NCI-H2107 treated with DMSO at 0.1 percent for 48 hours (cell line): ENCODE measurements around the gene PLEKHG3.

ENCODE experiments used
- DNase-seq: peaks from one replicate; lab custom pipeline; 2025; ENCODE audit not compliant: unreplicated experiment; lab: John Stamatoyannopoulos, UW

PLEKHG3 gene

GRCh38 chr14:64725261-64725815 is 21.1 kb downstream of the PLEKHG3 start:
- DNase-seq: peak; percentile 89

DNA sequence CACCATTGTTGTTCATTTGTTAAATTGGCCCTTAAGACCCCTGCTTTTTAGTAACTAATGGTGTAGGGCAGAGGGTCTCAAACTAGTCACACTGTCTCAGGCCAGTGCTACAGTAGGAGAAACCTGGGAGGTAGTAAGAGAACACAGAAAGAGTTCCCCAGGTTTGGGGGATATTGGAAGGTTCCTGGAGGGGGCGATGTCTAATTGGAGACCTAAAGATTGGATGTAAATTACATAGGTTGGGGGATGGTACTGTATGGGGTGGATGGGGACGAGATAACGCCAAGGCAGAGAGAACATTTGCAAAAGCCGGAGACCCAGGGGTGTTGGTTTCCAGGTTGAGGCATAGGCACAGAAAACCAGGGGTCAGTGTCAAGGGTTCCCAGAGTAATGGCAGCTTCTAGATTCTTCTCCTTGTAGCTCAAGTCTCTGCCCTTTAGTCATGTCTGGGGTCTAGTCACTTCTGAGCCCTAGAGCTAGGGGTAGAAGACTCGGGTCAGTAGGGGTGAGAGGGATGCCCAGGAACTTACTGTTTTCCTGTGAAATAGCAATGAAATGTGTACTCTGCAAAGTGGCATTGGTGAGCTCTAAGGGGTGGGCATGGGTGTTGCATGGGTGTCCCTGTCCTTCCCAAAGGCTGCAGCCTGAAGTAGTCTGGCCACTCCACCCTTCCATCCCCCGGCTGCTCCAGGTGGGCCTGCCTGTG is 21.8 kb downstream of the PLEKHG3 start:
- DNase-seq: no peak

DNA sequence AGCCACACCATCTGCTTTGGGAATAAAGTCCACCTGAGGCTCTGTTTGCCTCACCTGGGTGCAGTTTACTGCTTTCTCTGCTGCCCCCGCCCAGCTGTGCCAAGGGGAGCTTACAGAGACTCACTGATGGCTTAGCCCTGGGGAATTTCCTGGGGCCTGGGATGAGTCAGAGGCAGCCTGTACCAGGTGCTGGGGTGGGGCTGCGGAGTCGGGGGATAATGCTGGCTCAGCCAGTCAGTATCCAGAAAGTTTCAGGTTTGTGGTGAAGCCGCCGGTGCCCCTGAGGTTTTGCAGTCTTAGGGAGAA is 22.3 kb downstream of the PLEKHG3 start:
- peak; percentile 91 for DNase-seq

- DNase-seq: no peak
These were observed 23.4 kb downstream of the PLEKHG3 start for GRCh38 chr14:64727551-64728071.

DNA sequence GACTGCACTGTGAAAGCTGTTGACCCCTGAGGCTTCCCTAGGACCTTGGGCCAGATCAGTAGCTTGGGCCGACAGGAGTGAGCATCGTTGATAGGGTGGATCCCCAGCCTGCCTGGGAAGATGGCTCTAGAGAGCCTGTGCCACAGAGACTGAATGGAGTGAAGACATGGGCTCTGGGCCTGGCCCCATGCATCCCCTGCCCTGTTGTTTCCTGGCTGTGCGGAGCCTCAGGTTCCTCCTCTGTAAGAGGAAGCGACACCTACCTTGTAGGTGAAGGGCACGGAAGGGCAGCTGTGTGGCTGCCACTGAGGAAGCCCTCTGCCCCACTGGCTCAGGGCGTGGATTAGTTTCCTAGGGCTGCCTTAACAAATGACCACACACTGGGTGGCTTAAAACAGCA is 23.9 kb downstream of the PLEKHG3 start:
- DNase-seq: no peak

GRCh38 chr14:64728856-64729255 is 24.6 kb downstream of the PLEKHG3 start:
- no peak for DNase-seq

GRCh38 chr14:64729386-64730060 is 25.3 kb downstream of the PLEKHG3 start:
- DNase-seq: no peak

GRCh38 chr14:64730061-64730440 is 25.8 kb downstream of the PLEKHG3 start:
- no peak for DNase-seq

GRCh38 chr14:64730681-64731080 is 26.5 kb downstream of the PLEKHG3 start:
- DNase-seq: no peak

DNA sequence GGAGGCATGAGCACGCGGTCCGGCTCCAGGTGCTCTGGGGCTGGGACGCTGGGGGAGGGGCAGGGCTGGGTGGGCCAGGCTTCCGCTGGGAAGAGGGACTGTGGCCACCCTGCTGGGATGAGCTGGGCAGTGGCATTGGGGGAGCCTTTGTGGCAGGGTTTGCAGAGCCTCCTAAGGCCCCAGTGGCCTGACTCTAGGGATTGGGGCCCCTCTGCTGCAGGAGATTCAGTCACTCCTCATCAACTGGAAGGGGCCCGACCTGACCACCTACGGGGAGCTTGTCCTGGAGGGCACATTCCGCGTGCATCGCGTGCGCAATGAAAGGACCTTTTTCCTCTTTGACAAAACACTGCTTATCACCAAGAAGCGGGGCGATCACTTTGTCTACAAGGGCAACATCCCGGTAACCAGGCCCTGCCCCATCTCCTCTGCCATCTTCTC is 26.9 kb downstream of the PLEKHG3 start:
- DNase-seq: no peak

- DNase-seq: no peak
These were observed 27.8 kb downstream of the PLEKHG3 start for GRCh38 chr14:64732066-64732465.

DNA sequence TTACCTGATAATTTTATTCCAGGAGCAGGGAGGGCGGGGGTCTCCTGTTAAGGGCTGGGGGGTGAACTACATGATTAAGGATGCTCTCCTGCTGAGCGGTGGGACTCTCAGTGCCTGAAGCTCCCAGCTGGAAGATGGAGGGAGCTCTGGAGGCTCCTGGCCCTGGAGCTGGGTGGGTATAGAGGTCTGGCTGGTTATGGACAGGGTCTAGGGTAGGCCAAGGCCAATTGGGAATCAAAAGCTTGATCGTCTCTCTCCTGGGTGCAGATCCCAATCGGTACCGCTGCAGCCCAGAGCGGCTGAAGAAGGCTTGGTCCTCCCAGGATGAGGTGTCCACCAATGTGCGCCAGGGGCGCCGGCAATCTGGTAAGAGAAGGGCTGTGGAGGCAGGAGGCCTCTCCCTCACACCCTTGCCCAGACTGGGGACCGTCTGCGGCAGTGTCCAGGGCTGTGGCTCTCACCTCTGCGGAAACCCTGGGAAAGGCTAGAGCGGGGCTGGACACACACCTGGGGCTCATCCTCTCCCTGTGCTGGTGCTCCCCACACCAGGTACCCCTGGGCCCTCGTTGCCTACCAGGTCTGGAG is 28.4 kb downstream of the PLEKHG3 start:
- no peak for DNase-seq

DNA sequence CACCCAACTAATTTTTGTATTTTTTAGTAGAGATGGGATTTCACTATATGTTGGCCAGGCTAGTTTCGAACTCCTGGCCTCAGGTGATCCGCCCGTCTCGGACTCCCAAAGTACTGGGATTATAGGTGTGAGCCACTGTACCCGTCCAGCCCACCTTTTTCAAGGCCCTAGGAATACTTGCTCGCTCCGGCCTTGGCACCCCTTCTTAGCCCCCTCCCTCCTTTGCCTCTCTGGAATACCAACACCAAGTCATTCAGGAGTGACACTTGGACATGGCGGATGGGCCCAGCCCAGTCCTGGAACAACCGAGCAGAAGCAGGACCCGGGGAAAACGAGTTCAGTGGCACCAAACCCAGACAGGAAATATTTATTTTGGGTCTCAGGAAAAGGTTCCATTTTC is 29.1 kb downstream of the PLEKHG3 start:
- no peak for DNase-seq

DNA sequence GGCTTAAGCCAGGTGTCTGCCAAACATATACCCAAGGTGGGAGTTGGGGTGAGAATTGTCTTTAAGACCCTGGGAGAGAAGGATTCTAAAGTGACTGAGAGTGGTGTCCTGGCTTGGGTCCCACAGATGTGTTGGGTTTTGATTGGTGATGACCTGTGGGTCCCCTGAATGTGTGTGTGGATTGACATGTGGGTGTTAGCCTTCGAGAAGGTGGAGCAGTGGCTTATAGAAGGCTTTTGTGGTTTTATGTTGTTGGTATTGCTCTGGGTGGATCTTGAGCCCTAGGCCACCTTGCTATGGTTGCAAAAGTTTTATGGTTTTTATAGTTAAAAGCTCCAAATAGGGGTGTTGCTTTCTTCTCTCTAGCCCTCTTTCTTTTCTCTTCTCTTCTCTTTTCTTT is 29.7 kb downstream of the PLEKHG3 start:
- DNase-seq: no peak

GRCh38 chr14:64734990-64735389 is 30.8 kb downstream of the PLEKHG3 start:
- DNase-seq: peak; percentile 41

- DNase-seq: peak; percentile 91
These were observed 32.3 kb downstream of the PLEKHG3 start for GRCh38 chr14:64736271-64737169.

- DNase-seq: no peak
These were observed 33.4 kb downstream of the PLEKHG3 start for GRCh38 chr14:64737391-64738280.

GRCh38 chr14:64738281-64738804 is 34.1 kb downstream of the PLEKHG3 start:
- no peak for DNase-seq

GRCh38 chr14:64741200-64741599 is 37.0 kb downstream of the PLEKHG3 start:
- no peak for DNase-seq

GRCh38 chr14:64741961-64742360 is 37.7 kb downstream of the PLEKHG3 start:
- DNase-seq: no peak
